Panc1 (cell line): ENCODE measurements around the gene PRDM7.

Experiments
- POLR2AphosphoS5 ChIP-seq: IDR thresholded peaks from 2 replicates; pipeline ENCODE4 v1.6.1; 2012; ENCODE audit warnings: mild to moderate bottlenecking, low read depth, low read length, moderate library complexity
- TCF7L2 ChIP-seq: IDR thresholded peaks from 2 replicates; pipeline ENCODE4 v1.6.1; 2011; ENCODE audit warnings: mild to moderate bottlenecking, low read depth, low read length, inconsistent platforms
- TF ChIP-seq, protein P1 (sequence below): fragments of 450-650 bp; IDR thresholded peaks from 2 replicates; pipeline ENCODE4 v1.5.1; 2017; ENCODE audit warnings: mild to moderate bottlenecking

GRCh38 chr16:90011908-90012501 is 65.1 kb downstream of the PRDM7 start:
- TF ChIP-seq, protein P1, sequence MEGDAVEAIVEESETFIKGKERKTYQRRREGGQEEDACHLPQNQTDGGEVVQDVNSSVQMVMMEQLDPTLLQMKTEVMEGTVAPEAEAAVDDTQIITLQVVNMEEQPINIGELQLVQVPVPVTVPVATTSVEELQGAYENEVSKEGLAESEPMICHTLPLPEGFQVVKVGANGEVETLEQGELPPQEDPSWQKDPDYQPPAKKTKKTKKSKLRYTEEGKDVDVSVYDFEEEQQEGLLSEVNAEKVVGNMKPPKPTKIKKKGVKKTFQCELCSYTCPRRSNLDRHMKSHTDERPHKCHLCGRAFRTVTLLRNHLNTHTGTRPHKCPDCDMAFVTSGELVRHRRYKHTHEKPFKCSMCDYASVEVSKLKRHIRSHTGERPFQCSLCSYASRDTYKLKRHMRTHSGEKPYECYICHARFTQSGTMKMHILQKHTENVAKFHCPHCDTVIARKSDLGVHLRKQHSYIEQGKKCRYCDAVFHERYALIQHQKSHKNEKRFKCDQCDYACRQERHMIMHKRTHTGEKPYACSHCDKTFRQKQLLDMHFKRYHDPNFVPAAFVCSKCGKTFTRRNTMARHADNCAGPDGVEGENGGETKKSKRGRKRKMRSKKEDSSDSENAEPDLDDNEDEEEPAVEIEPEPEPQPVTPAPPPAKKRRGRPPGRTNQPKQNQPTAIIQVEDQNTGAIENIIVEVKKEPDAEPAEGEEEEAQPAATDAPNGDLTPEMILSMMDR = no peak
- TF ChIP-seq TCF7L2 (no peak), POLR2AphosphoS5 (no peak)
